CD14-positive monocyte (primary cell): ENCODE measurements around the gene HMG20B. TPM values are rescaled to one million over a fixed set of nuclear protein-coding genes. Genes with fewer than 3 reads are reported as not detected.
A peak's percentile ranks its signal among the peaks of the same experiment; 100 is the strongest.

Experiments
- DNase-seq, 3 donors: peaks; one replicate each; pipeline ENCODE4 v3.0.0-alpha.2; 2011 to 2022
- H2AFZ ChIP-seq: 2 replicates; pipeline ENCODE4 v1.6.0; 2012; ENCODE audit warnings: mild to moderate bottlenecking, low read depth, low read length, inconsistent platforms; ENCODE audit not compliant: insufficient read depth, poor library complexity, severe bottlenecking
- H3K27ac ChIP-seq, 2 donors: 1 replicate in 1 of 2; 2 replicates in 1 of 2; pipeline ENCODE4 v1.5.1; 2012 to 2013; ENCODE audit warnings: low read length in 2 of 2, control low read depth in 1 of 2, inconsistent platforms in 1 of 2, low read depth in 1 of 2, mild to moderate bottlenecking in 1 of 2
- H3K27me3 ChIP-seq, 2 donors: one replicate each; pipeline versions ENCODE4 v1.6.0 to v1.6.1; 2011 to 2013; ENCODE audit warnings: low read length in 2 of 2; ENCODE audit not compliant: control insufficient read depth in 2 of 2, insufficient read depth in 2 of 2
- H3K36me3 ChIP-seq, 2 donors: replicated peaks in 1 of 2; 1 replicate in 1 of 2; 2 replicates in 1 of 2; pipeline versions ENCODE4 v1.5.1 to v1.6.1; 2012 to 2013; ENCODE audit warnings: low read length in 2 of 2, control low read depth in 1 of 2, inconsistent platforms in 1 of 2, mild to moderate bottlenecking in 1 of 2; ENCODE audit not compliant: insufficient read depth in 2 of 2, control insufficient read depth in 1 of 2
- H3K4me1 ChIP-seq, 2 donors: 1 replicate in 1 of 2; 2 replicates in 1 of 2; pipeline versions ENCODE4 v1.5.1 to v1.6.1; 2012 to 2013; ENCODE audit warnings: low read length in 2 of 2, control low read depth in 1 of 2, inconsistent platforms in 1 of 2, mild to moderate bottlenecking in 1 of 2, moderate library complexity in 1 of 2; ENCODE audit not compliant: insufficient read depth in 2 of 2, control insufficient read depth in 1 of 2
- H3K4me2 ChIP-seq: replicated peaks from 2 replicates; pipeline ENCODE3; 2012; ENCODE audit warnings: low read length, moderate library complexity, mild to moderate bottlenecking; ENCODE audit not compliant: poor library complexity, severe bottlenecking; ENCODE audit errors: extremely low read depth
- H3K4me3 ChIP-seq, 3 experiments: fragments of 200-600 bp in 1 of 3; sonication (generic) in 1 of 3; replicated peaks in 1 of 3; 1 replicate in 2 of 3; 2 replicates in 1 of 3; pipeline ENCODE4 v1.5.1; 2011 to 2013; ENCODE audit warnings: low read length in 3 of 3, mild to moderate bottlenecking in 3 of 3, control low read depth in 2 of 3, low read depth in 2 of 3, inconsistent platforms in 1 of 3, moderate library complexity in 1 of 3
- H3K79me2 ChIP-seq: 2 replicates; pipeline ENCODE4 v1.6.0; 2012; ENCODE audit warnings: mild to moderate bottlenecking, control low read depth, inconsistent platforms, low read length, moderate library complexity; ENCODE audit not compliant: insufficient read depth
- H3K9ac ChIP-seq: 2 replicates; pipeline ENCODE4 v1.6.0; 2017; ENCODE audit warnings: low read length, mild to moderate bottlenecking; ENCODE audit not compliant: insufficient read depth, poor library complexity, severe bottlenecking
- H3K9me3 ChIP-seq, 2 donors: replicated peaks in 1 of 2; 1 replicate in 1 of 2; 2 replicates in 1 of 2; pipeline versions ENCODE4 v1.5.1 to v1.6.1; 2012 to 2013; ENCODE audit warnings: low read length in 2 of 2, control low read depth in 1 of 2; ENCODE audit not compliant: control insufficient read depth in 1 of 2, insufficient read depth in 1 of 2
- H4K20me1 ChIP-seq: 2 replicates; pipeline ENCODE4 v1.6.0; 2012; ENCODE audit warnings: mild to moderate bottlenecking, low read length, control low read depth, moderate library complexity; ENCODE audit not compliant: insufficient read depth
- H3K27ac Mint-ChIP-seq, 7 donors: one replicate each; pipeline ENCODE4 v1.8.0; 2020; ENCODE audit warnings: mild to moderate bottlenecking in 7 of 7, mixed read lengths in 7 of 7, moderate library complexity in 6 of 7, inconsistent platforms in 2 of 7
- H3K27me3 Mint-ChIP-seq, 3 donors: one replicate each; pipeline ENCODE4 v1.8.0; 2021 to 2022; ENCODE audit warnings: low read depth in 3 of 3, mild to moderate bottlenecking in 3 of 3, mixed read lengths in 3 of 3, moderate library complexity in 3 of 3, inconsistent platforms in 1 of 3
- H3K36me3 Mint-ChIP-seq, 2 donors: one replicate each; pipeline ENCODE4 v1.8.0; 2020; ENCODE audit warnings: mixed read lengths in 2 of 2, inconsistent platforms in 1 of 2, mild to moderate bottlenecking in 1 of 2
- H3K4me1 Mint-ChIP-seq: one replicate; pipeline ENCODE4 v1.8.0; 2020; ENCODE audit warnings: mild to moderate bottlenecking, mixed read lengths
- H3K4me3 Mint-ChIP-seq, 2 donors: one replicate each; pipeline ENCODE4 v1.8.0; 2020; ENCODE audit warnings: mild to moderate bottlenecking in 2 of 2, mixed read lengths in 2 of 2, moderate library complexity in 1 of 2
- H3K9me3 Mint-ChIP-seq, 7 donors: one replicate each; pipeline ENCODE4 v1.8.0; 2020 to 2022; ENCODE audit warnings: mixed read lengths in 7 of 7, mild to moderate bottlenecking in 6 of 7, moderate library complexity in 6 of 7, inconsistent platforms in 2 of 7
- CTCF ChIP-seq: fragments of 200-600 bp; IDR thresholded peaks from one replicate; pipeline ENCODE4 v1.8.0; 2022; ENCODE audit warnings: antibody characterized with exemption, mild to moderate bottlenecking
- WGBS: methylation state at CpG from one replicate; pipeline ENCODE4 v1.1.5; 2013; ENCODE audit warnings: missing lambda C conversion rate; ENCODE audit not compliant: insufficient coverage; 5-methylcytosine and 5-hydroxymethylcytosine counted together
- intact Hi-C, 2 donors: fragments of 100-400 bp; cut with micrococcal nuclease; formaldehyde crosslinking; loops; one replicate each; pipeline versions ENCODE4 v1.15.0 to v1.15.1; 2023
- polyA plus RNA-seq, 3 donors: library from polyadenylated mRNA; depleted of rRNA in 1 of 3; unstranded in 2 of 3; stranded (reverse) in 1 of 3; fragments of 300-500 nt in 2 of 3; fragments of >200 nt in 1 of 3; fragmentation: Illumina TruSeq in 2 of 3; gene quantifications; 1 replicate in 2 of 3; 2 replicates in 1 of 3; pipeline ENCODE4 v1.2.3, GENCODE V29; 2012 to 2021
- small RNA-seq: library from RNA; depleted of rRNA; stranded (forward); fragments of <200 nt; gene quantifications from one replicate; pipeline ENCODE3, GENCODE V24; 2012; ENCODE audit warnings: low read depth; ENCODE audit not compliant: insufficient read length

HMG20B gene
- polyA plus RNA-seq, 3 donors: 52.4 to 58.8 (median 56.5) TPM

DNA sequence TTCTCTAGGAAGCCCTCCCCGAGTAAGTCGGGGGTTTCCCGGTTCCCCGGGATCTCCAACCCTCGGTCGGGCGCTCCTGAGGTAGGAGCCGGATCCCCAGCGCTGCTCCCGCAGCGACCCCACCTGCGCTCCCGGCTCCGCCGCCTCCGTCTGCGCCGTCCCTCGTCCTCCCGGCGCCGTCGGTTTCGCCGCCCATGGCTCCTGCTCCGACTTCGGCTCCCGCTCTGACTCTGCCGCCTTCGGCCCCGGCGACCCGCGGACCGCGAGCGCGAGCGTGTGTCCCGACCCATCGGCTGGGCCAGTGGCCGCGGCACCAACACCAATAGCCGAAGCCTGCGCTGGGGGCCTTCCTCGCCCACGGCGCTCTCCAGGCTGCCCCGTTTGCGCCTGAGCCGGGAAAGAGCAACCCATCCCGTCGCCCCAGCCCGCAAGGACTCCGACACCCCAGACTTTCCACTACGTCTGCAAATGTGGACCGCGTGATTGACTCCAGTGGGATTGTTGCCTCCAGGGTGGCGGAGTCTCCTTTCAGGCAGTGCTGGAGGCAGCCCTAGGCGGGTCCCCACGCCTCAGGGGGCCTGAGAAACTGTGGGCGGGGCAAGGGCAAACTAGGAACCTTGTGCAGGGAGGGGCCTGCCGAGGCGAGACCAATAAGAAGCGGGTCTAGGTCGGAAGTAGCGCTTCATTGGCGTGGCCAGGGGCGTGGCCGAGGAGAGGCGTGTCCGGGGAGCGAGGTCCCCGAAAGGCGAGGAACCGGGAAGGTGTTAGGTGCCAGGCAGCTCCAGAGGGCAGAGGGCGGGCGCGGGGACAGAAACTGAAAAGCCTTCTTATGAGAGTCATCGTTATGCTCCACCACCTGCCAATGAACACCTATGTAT lies 54.0 kb downstream of the HMG20B start, which contains the start of gene CACTIN:
CACTIN (minus strand) TSS at position 318 of the 878 bp plus-strand sequence; CDS start at position 290, 28 bp downstream.
- Histone ChIP-seq H3K4me3 (peak within 1 kb of the TSS; percentile 64 to 98 (median 92)), H3K4me1 (peaks cover 17 to 25% of the 10 kb centered on the region in 2 donors), H2AFZ (peak within 1 kb of the TSS; percentile 93), H3K79me2 (peaks cover 27% of the 10 kb centered on the region), H3K27me3 (no peaks in the 10 kb centered on the region), H3K9ac (peak within 1 kb of the TSS; percentile 89), H3K27ac (peak within 1 kb of the TSS; percentile 87 to 91), H3K9me3 (no peaks in the 10 kb centered on the region), H3K4me2 (peak within 1 kb of the TSS; percentile 98), H4K20me1 (peaks cover 27% of the 10 kb centered on the region), H3K36me3 (peaks cover 20 to 34% of the 10 kb centered on the region in 2 donors)
- no peak for TF ChIP-seq CTCF
- Mint-ChIP-seq H3K27me3 (no peaks in the 10 kb centered on the region), H3K4me3 (peak within 1 kb of the TSS; percentile 95 to 98), H3K9me3 (no peaks in the 10 kb centered on the region), H3K4me1 (peaks cover 21% of the 10 kb centered on the region), H3K27ac (peak within 1 kb of the TSS; percentile 96 to 99 (median 99)), H3K36me3 (peaks cover 17 to 37% of the 10 kb centered on the region in 2 donors)
- peak; percentile 98 for DNase-seq
- intact Hi-C loops: loop anchor here (2.0 to 5.0 kb wide), 3 partner anchors 54 to 79 kb away; partner anchors contain the start of genes HMG20B (in 1 of the 2) and MFSD12 (in 1 of the 2)
- under 1% methylated on average over 76 of the region's 80 CpGs for whole genome bisulfite sequencing

GRCh38 chr19:3627351-3627723 lies 54.6 kb downstream of the HMG20B start:
- Histone ChIP-seq H3K27ac (peak overlapping the region in 1 of 2 donors; percentile 91), H3K36me3 (peaks cover 22 to 34% of the 10 kb centered on the region in 2 donors), H3K4me3 (peak overlapping the region in 1 of 3 experiments; percentile 98), H3K4me1 (peaks cover 17 to 25% of the 10 kb centered on the region in 2 donors), H3K4me2 (peak overlapping the region; percentile 98), H3K9ac (no peak overlapping the region), H3K27me3 (no peaks in the 10 kb centered on the region), H4K20me1 (peaks cover 27% of the 10 kb centered on the region), H2AFZ (peak overlapping the region; percentile 93), H3K9me3 (no peaks in the 10 kb centered on the region), H3K79me2 (peaks cover 27% of the 10 kb centered on the region)
- H3K4me3 Mint-ChIP-seq: peak overlapping the region in 1 of 2 donors; percentile 98
- no peaks in the 10 kb centered on the region for H3K27me3 Mint-ChIP-seq
- H3K4me1 Mint-ChIP-seq: peaks cover 21% of the 10 kb centered on the region
- no peaks in the 10 kb centered on the region for H3K9me3 Mint-ChIP-seq
- peaks cover 14 to 37% of the 10 kb centered on the region in 2 donors for H3K36me3 Mint-ChIP-seq
- WGBS: 94% methylated on average over 3 of the region's 7 CpGs
- H3K27ac Mint-ChIP-seq: peak overlapping the region in 5 of 7 donors; percentile 13 to 99 (median 99)
- intact Hi-C loops: loop anchor here (2.0 to 5.0 kb wide), 3 partner anchors 55 to 80 kb away; partner anchors contain the start of genes HMG20B (in 1 of the 2) and MFSD12 (in 1 of the 2)
- no peak for DNase-seq
- TF ChIP-seq CTCF: no peak

Small RNAs within 50 kb of the gene (small RNA-seq; reads per million reads assigned to genes)
- not detected for gene AC005786.1

Other genes starting within 250 kb of the HMG20B start
- 10 to 100 TPM in 2 of 3 donors, 1 to 10 TPM in 1; 7.0 to 13.8 (median 11.5) TPM for gene NFIC, start 206.4 kb upstream of the HMG20B start, polyA plus RNA-seq
- under 1 TPM in 1 of 3 donors, not detected in 2; 0.30 TPM for gene SMIM24, start 92.4 kb upstream of the HMG20B start, polyA plus RNA-seq
- gene SMIM44, start 89.5 kb upstream of the HMG20B start, polyA plus RNA-seq: not detected
- gene DOHH, start 72.3 kb upstream of the HMG20B start, polyA plus RNA-seq: 1 to 10 TPM; 3.7 to 4.2 (median 4.1) TPM
- 10 to 100 TPM in 1 of 3 donors, 1 to 10 TPM in 2; 7.7 to 44.6 (median 9.4) TPM for gene FZR1, start 66.6 kb upstream of the HMG20B start, polyA plus RNA-seq
- gene TEKTIP1, start 33.8 kb upstream of the HMG20B start, polyA plus RNA-seq: 1 to 10 TPM in 1 of 3 donors, not detected in 2; 1.8 TPM
- 100 to 1,000 TPM in 1 of 3 donors, 10 to 100 TPM in 2; 47.9 to 150 (median 55.5) TPM for gene MFSD12, start 15.4 kb upstream of the HMG20B start, polyA plus RNA-seq
- gene GIPC3, start 12.5 kb downstream of the HMG20B start, polyA plus RNA-seq: under 1 TPM in 1 of 3 donors, not detected in 2; 0.03 TPM
- under 1 TPM in 1 of 3 donors, not detected in 2; 0.05 TPM for gene TBXA2R, start 33.9 kb downstream of the HMG20B start, polyA plus RNA-seq
- 10 to 100 TPM in 1 of 3 donors, 1 to 10 TPM in 2; 2.5 to 19.4 (median 3.0) TPM for gene CACTIN, start 53.8 kb downstream of the HMG20B start, polyA plus RNA-seq
- 10 to 100 TPM in 2 of 3 donors, 1 to 10 TPM in 1; 6.5 to 19.5 (median 10.1) TPM for gene PIP5K1C, start 127.5 kb downstream of the HMG20B start, polyA plus RNA-seq
- gene TJP3, start 135.4 kb downstream of the HMG20B start, polyA plus RNA-seq: under 1 TPM in 1 of 3 donors, not detected in 2; 0.01 TPM
- gene APBA3, start 188.7 kb downstream of the HMG20B start, polyA plus RNA-seq: 10 to 100 TPM; 14.5 to 23.1 (median 16.1) TPM
- 100 to 1,000 TPM in 2 of 3 donors, 10 to 100 TPM in 1; 39.9 to 133 (median 115) TPM for gene MRPL54, start 189.7 kb downstream of the HMG20B start, polyA plus RNA-seq
- gene RAX2, start 199.3 kb downstream of the HMG20B start, polyA plus RNA-seq: not detected
- under 1 TPM; 0.20 to 0.44 (median 0.35) TPM for gene MATK, start 213.4 kb downstream of the HMG20B start, polyA plus RNA-seq